ENCODE results near the gene HMGB1. TPM values are rescaled to one million over a fixed set of nuclear protein-coding genes. Genes with fewer than 3 reads are reported as not detected.
A peak's percentile ranks its signal among the peaks of the same experiment; 100 is the strongest.

HMGB1 gene
- total RNA-seq (100 to 1,000 TPM; 290 to 406 (median 300) TPM), total RNA-seq (142 to 536 (median 286) reads per million in 29 experiments)
- total RNA-seq (2013) = 420 TPM

DNA sequence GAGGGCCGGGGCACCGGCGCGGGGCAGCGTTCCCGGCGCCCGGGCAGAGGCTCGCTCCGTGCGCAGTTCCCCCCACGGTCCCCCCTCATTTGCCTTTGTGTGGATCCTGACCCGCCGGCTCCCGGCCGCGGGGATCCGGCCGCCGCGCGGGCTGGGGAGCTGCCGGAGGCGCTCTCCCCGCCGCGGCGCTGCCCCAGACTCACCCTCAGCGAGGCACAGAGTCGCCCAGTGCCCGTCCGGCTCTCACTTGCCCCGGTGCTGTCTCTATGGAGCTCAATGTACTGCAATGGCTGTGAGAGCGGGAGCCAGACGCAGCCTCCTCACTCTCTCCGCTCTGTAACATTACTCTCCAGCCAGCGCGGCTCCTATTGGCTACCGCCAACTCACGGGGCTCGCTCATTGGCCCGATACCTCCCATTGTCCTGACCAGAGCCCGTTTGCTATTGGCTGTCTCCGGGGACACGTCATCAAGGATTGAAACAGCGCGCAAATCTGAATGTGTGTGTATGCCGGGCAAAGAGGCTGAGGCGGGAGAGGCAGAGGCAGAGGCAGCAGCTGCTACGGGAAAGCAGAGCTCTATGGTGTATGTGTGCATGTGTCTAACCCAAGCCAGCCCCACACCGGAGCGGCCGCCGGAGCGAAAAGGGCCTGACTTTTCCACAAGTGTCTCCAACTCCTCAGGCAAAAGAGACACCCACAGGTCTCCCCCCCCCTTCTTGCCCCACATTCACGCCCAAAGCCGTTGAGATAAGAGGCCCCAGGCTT, at the start of gene HMGB1:
TSS of gene HMGB1 (minus strand) at position 344 of the 765 bp plus-strand sequence. CDS start 2,256 bp downstream, outside the sequence.
- H3K4me3 ChIP-seq (ENCODE audit: control insufficient read depth in 1 of 2, extremely low read depth in 1 of 2, low read length in 1 of 2) = peak within 1 kb of the TSS; percentile 55 to 68
- Mint-ChIP-seq H3K27me3 (peaks cover 0 to 2% of the 10 kb centered on the region in 2 donors), H3K9me3 (no peaks in the 10 kb centered on the region), H3K27ac (peak within 1 kb of the TSS; percentile 97 to 99), H3K4me1 (peaks cover 27 to 41% (median 30%) of the 10 kb centered on the region in 3 donors), H3K4me3 (peak within 1 kb of the TSS; percentile 88 to 95 (median 89)), H3K36me3 (peaks cover 18% of the 10 kb centered on the region)
- ChIA-PET CTCF (interaction anchor here in 1 of 2 donors (0.7 to 1.0 kb wide), 2 partner anchors 64 to 336 kb away, joined by 3 to 7 read pairs; no protein-coding TSS in a partner anchor), POLR2A (interaction anchor here (0.7 to 0.8 kb wide), 3 partner anchors 151 to 218 kb away, joined by 3 to 5 read pairs (median 3); no protein-coding TSS in a partner anchor)
- H3K9me3 ChIP-seq = no peaks in the 10 kb centered on the region
- peak within 1 kb of the TSS; percentile 67 for H3K27ac ChIP-seq (ENCODE audit: low read length)
- peak; percentile 83 to 89 (median 86) for ATAC-seq (replicated peaks in 1 of 4)
- 0% methylated on average over 55 of the region's 57 CpGs for WGBS (ENCODE audit: insufficient coverage)
- H3K4me1 ChIP-seq (ENCODE audit: control insufficient read depth in 1 of 2, extremely low read depth in 1 of 2, insufficient read depth in 2 of 2, low read length in 2 of 2) = peaks cover 14 to 22% of the 10 kb centered on the region in 2 experiments
- peak; percentile 87 to 99 (median 97) for DNase-seq
- peaks cover 0 to 18% of the 10 kb centered on the region in 2 donors for H3K36me3 ChIP-seq (ENCODE audit: control insufficient read depth in 2 of 2, extremely low read depth in 1 of 2, insufficient read depth in 1 of 2, low read length in 1 of 2)
- H3K27me3 ChIP-seq (replicated peaks in 1 of 2; ENCODE audit: control insufficient read depth in 2 of 2, extremely low read depth in 1 of 2, insufficient read depth in 2 of 2, low read length in 1 of 2) = no peaks in the 10 kb centered on the region

DNA sequence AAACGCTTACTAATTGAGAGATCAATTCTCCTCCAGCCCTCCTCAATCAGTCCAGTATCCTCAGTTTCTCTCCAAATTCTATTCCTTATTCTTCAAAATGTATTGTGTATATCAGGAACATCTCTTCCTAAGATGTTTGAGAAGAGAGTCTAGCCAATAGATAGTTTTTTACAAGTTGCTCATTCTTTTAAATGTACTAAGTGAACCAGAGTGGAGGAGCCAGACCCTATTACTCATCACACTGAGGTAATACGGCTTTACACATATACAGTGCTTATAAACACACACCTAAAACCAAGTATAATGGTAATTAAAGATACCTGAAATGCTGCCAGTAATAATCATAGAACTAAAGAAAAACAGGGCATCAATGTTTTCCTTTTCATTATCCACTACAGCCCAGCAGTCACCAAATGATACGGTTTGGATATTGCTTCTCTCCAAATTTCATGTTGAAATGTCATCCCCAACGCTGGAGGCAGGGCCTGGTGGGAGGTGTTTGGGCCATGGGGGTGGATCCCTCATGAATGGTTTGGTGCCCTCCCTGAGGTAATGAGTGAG, 45.2 kb upstream of the HMGB1 start:
- H3K27me3 ChIP-seq (replicated peaks in 1 of 2; ENCODE audit: control insufficient read depth in 2 of 2, extremely low read depth in 1 of 2, insufficient read depth in 2 of 2, low read length in 1 of 2) = peaks cover 0 to 3% of the 10 kb centered on the region in 2 experiments
- no peaks in the 10 kb centered on the region for H3K4me1 ChIP-seq (ENCODE audit: control insufficient read depth in 1 of 2, extremely low read depth in 1 of 2, insufficient read depth in 2 of 2, low read length in 2 of 2)
- no peaks in the 10 kb centered on the region for H3K9me3 ChIP-seq
- H3K27ac ChIP-seq (ENCODE audit: low read length) = no peak overlapping the region
- ATAC-seq (replicated peaks in 1 of 4) (no peak), DNase-seq (no peak)
- Mint-ChIP-seq H3K4me1 (no peaks in the 10 kb centered on the region), H3K27ac (no peak overlapping the region), H3K4me3 (no peak overlapping the region), H3K9me3 (no peaks in the 10 kb centered on the region), H3K27me3 (no peaks in the 10 kb centered on the region), H3K36me3 (no peaks in the 10 kb centered on the region)
- H3K4me3 ChIP-seq (ENCODE audit: control insufficient read depth in 1 of 2, extremely low read depth in 1 of 2, low read length in 1 of 2) = no peak overlapping the region
- POLR2A ChIA-PET = interaction anchor here in 1 of 2 donors (0.5 kb wide), 1 partner anchor 72 kb away, joined by 8 read pairs; no protein-coding TSS in a partner anchor
- CTCF ChIA-PET = no interaction called here
- no peaks in the 10 kb centered on the region for H3K36me3 ChIP-seq (ENCODE audit: control insufficient read depth in 2 of 2, extremely low read depth in 1 of 2, insufficient read depth in 1 of 2, low read length in 1 of 2)
- no CpG with 5 or more reads among the region's 4 CpGs for WGBS (ENCODE audit: insufficient coverage)

DNA sequence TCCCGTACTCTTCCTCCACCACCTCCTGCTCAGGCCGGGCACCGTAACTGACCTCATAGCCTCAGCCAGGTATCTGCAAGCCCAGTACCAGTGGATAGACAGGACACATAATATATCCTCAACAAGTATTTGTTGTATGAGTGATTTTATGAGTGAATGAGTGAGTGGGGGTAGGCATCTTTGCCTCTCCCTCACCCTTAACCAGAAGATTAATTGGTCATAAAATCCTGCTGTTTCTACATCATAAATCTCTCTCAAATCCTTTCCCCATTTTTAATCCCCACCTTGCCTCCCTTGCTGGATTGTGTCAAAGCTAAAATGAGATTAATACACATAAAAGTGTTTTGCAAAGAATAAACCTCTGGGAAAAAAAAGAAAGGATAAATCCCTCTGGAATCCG, 44.4 kb upstream of the HMGB1 start:
- Mint-ChIP-seq H3K27me3 (no peaks in the 10 kb centered on the region), H3K36me3 (no peaks in the 10 kb centered on the region), H3K4me1 (no peaks in the 10 kb centered on the region), H3K27ac (no peak overlapping the region), H3K9me3 (no peaks in the 10 kb centered on the region), H3K4me3 (no peak overlapping the region)
- DNase-seq (no peak), ATAC-seq (replicated peaks in 1 of 4) (no peak)
- CTCF ChIA-PET = no interaction called here
- no peaks in the 10 kb centered on the region for H3K36me3 ChIP-seq (ENCODE audit: control insufficient read depth in 2 of 2, extremely low read depth in 1 of 2, insufficient read depth in 1 of 2, low read length in 1 of 2)
- H3K27me3 ChIP-seq (replicated peaks in 1 of 2; ENCODE audit: control insufficient read depth in 2 of 2, extremely low read depth in 1 of 2, insufficient read depth in 2 of 2, low read length in 1 of 2) = peaks cover 0 to 3% of the 10 kb centered on the region in 2 experiments
- no peaks in the 10 kb centered on the region for H3K9me3 ChIP-seq
- POLR2A ChIA-PET = no interaction called here
- no peak overlapping the region for H3K27ac ChIP-seq (ENCODE audit: low read length)
- no peaks in the 10 kb centered on the region for H3K4me1 ChIP-seq (ENCODE audit: control insufficient read depth in 1 of 2, extremely low read depth in 1 of 2, insufficient read depth in 2 of 2, low read length in 2 of 2)
- 82% methylated on average over 2 of the region's 4 CpGs for WGBS (ENCODE audit: insufficient coverage)
- no peak overlapping the region for H3K4me3 ChIP-seq (ENCODE audit: control insufficient read depth in 1 of 2, extremely low read depth in 1 of 2, low read length in 1 of 2)

DNA sequence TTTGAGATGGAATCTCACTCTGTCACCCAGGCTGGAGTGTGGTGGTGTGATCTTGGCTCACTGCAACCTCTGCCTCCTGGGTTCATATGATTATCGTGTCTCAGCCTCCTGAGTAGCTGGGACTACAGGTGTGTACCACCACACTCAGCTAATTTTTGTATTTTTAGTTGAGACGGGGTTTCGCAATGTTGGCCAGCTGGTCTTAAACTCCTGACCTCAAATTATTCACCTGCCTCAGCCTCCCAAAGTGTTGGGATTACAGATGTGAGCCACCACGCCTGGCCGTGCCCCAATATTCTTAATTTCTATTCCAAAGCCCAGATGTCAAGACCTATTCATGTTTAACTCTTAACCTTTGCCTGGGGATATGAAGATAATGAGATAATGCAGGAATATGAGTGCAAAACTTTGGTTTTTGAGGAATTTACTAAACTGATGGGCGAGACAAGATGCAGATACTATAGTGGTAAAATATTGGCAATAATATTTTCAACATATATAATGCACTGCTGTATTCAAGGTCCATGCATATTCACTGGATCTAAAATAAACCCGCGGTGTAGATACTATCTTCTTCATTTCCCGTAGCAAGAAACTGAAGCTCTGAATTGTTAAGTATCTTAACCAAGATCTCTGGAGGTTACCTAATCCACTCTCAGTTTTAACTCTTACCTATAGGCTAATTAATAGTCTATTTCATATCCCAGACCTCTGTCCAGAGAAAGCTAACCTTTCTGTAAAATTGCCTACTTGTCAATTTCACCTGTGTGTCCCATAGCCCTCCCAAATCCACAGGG, 43.7 kb upstream of the HMGB1 start:
- no peak overlapping the region for H3K4me3 Mint-ChIP-seq
- peaks cover 0 to 2% (median 0%) of the 10 kb centered on the region in 3 donors for H3K4me1 Mint-ChIP-seq
- Histone ChIP-seq H3K4me3 (ENCODE audit: control insufficient read depth in 1 of 2, extremely low read depth in 1 of 2, low read length in 1 of 2) (no peak overlapping the region), H3K4me1 (ENCODE audit: control insufficient read depth in 1 of 2, extremely low read depth in 1 of 2, insufficient read depth in 2 of 2, low read length in 2 of 2) (no peaks in the 10 kb centered on the region), H3K27ac (ENCODE audit: low read length) (no peak overlapping the region), H3K36me3 (ENCODE audit: control insufficient read depth in 2 of 2, extremely low read depth in 1 of 2, insufficient read depth in 1 of 2, low read length in 1 of 2) (no peaks in the 10 kb centered on the region), H3K27me3 (replicated peaks in 1 of 2; ENCODE audit: control insufficient read depth in 2 of 2, extremely low read depth in 1 of 2, insufficient read depth in 2 of 2, low read length in 1 of 2) (peaks cover 0 to 3% of the 10 kb centered on the region in 2 experiments), H3K9me3 (no peaks in the 10 kb centered on the region)
- ChIA-PET CTCF (no interaction called here), POLR2A (no interaction called here)
- H3K36me3 Mint-ChIP-seq = no peaks in the 10 kb centered on the region
- DNase-seq = no peak
- ATAC-seq (replicated peaks in 1 of 4) = no peak
- no peaks in the 10 kb centered on the region for H3K27me3 Mint-ChIP-seq
- no peak overlapping the region for H3K27ac Mint-ChIP-seq
- H3K9me3 Mint-ChIP-seq = no peaks in the 10 kb centered on the region
- WGBS (ENCODE audit: insufficient coverage) = 78% methylated on average over 6 of the region's 9 CpGs

DNA sequence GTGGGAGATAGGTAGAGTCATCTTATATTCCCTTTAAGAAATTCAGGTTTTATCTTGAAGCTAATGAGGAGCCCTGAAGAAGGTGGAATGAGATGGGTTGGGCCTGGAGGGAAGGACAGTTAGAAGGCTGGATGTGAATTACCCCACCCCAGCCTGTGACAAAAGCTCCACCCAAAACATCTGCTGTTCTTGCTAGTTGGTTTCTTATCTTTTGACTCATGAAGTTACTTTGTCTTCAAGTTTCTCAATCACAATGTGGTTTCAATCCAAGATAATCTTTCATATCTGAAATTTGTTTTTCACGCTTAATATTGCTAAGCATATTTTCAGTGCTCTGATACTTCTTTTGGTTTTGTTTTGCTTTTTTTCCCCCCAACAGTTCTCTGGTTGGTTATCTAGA, 38.3 kb upstream of the HMGB1 start:
- Histone ChIP-seq H3K9me3 (no peaks in the 10 kb centered on the region), H3K4me3 (ENCODE audit: control insufficient read depth in 1 of 2, extremely low read depth in 1 of 2, low read length in 1 of 2) (no peak overlapping the region), H3K27me3 (replicated peaks in 1 of 2; ENCODE audit: control insufficient read depth in 2 of 2, extremely low read depth in 1 of 2, insufficient read depth in 2 of 2, low read length in 1 of 2) (peaks cover 0 to 3% of the 10 kb centered on the region in 2 experiments), H3K27ac (ENCODE audit: low read length) (no peak overlapping the region), H3K36me3 (ENCODE audit: control insufficient read depth in 2 of 2, extremely low read depth in 1 of 2, insufficient read depth in 1 of 2, low read length in 1 of 2) (no peaks in the 10 kb centered on the region), H3K4me1 (ENCODE audit: control insufficient read depth in 1 of 2, extremely low read depth in 1 of 2, insufficient read depth in 2 of 2, low read length in 2 of 2) (no peaks in the 10 kb centered on the region)
- ATAC-seq (replicated peaks in 1 of 4) = no peak
- ChIA-PET POLR2A (interaction anchor here (0.6 kb wide), 3 partner anchors 64 to 332 kb away, joined by 3 to 7 read pairs (median 5); no protein-coding TSS in a partner anchor), CTCF (no interaction called here)
- Mint-ChIP-seq H3K36me3 (peaks cover 3% of the 10 kb centered on the region), H3K27me3 (no peaks in the 10 kb centered on the region), H3K4me1 (peaks cover 0 to 6% (median 0%) of the 10 kb centered on the region in 3 donors), H3K4me3 (no peak overlapping the region), H3K9me3 (no peaks in the 10 kb centered on the region), H3K27ac (no peak overlapping the region)
- WGBS (ENCODE audit: insufficient coverage) = no CpG with 5 or more reads among the region's 1 CpG
- DNase-seq = no peak

DNA sequence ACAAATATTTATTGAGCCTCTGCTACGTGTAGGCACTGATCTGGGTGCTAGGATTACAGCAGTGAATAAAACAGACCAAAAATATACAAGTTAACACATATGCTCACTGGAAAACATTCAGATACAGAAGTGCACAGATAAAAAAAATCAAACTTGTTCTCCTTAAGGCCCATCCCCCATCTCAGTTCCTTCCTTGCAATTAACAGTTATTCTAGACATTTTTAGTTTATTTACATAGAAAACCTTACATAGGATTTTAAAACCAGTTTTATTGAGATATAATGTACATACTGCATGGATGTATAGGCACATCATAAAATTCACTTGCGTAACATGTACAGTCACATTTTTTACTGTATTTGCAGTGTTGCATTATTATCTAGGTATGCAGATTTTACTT, 36.5 kb upstream of the HMGB1 start:
- H3K27ac Mint-ChIP-seq = no peak overlapping the region
- no peak overlapping the region for H3K27ac ChIP-seq (ENCODE audit: low read length)
- H3K9me3 Mint-ChIP-seq = no peaks in the 10 kb centered on the region
- no peaks in the 10 kb centered on the region for H3K36me3 ChIP-seq (ENCODE audit: control insufficient read depth in 2 of 2, extremely low read depth in 1 of 2, insufficient read depth in 1 of 2, low read length in 1 of 2)
- H3K27me3 ChIP-seq (replicated peaks in 1 of 2; ENCODE audit: control insufficient read depth in 2 of 2, extremely low read depth in 1 of 2, insufficient read depth in 2 of 2, low read length in 1 of 2) = peaks cover 0 to 3% of the 10 kb centered on the region in 2 experiments
- POLR2A ChIA-PET = no interaction called here
- H3K4me1 ChIP-seq (ENCODE audit: control insufficient read depth in 1 of 2, extremely low read depth in 1 of 2, insufficient read depth in 2 of 2, low read length in 2 of 2) = no peaks in the 10 kb centered on the region
- ATAC-seq (replicated peaks in 1 of 4) (no peak), DNase-seq (no peak)
- no peak overlapping the region for H3K4me3 ChIP-seq (ENCODE audit: control insufficient read depth in 1 of 2, extremely low read depth in 1 of 2, low read length in 1 of 2)
- WGBS (ENCODE audit: insufficient coverage) = no CpG with 5 or more reads among the region's 2 CpGs
- H3K27me3 Mint-ChIP-seq = no peaks in the 10 kb centered on the region
- H3K4me3 Mint-ChIP-seq = no peak overlapping the region
- peaks cover 0 to 6% (median 0%) of the 10 kb centered on the region in 3 donors for H3K4me1 Mint-ChIP-seq
- H3K9me3 ChIP-seq = no peaks in the 10 kb centered on the region
- H3K36me3 Mint-ChIP-seq = peaks cover 3% of the 10 kb centered on the region
- CTCF ChIA-PET = no interaction called here

Measured in T-cell (primary cell).